Hematopoietic multipotent progenitor cell treated with erythropoietin and hydrocortisone succinate and interleukin-3 and kit ligand, for 6 days (in vitro differentiated cells): ENCODE measurements around the gene INPPL1.

Source experiments
- DNase-seq: peaks from one replicate; pipeline ENCODE4 v3.0.0-alpha.2; 2015

Gene INPPL1

GRCh38 chr11:72220696-72221363, 3.7 kb upstream of the INPPL1 start:
- DNase-seq, result no peak

- peak; percentile 39 for DNase-seq
Observed at GRCh38 chr11:72221386-72222075, 3.0 kb upstream of the INPPL1 start.

GRCh38 chr11:72222106-72222891, 2.3 kb upstream of the INPPL1 start:
- DNase-seq, result no peak

GRCh38 chr11:72222907-72223614, 1.5 kb upstream of the INPPL1 start:
- peak; percentile 97 for DNase-seq

- DNase-seq, result peak; percentile 71
Observed at GRCh38 chr11:72223615-72224563, 678 bp upstream of the INPPL1 start.

GRCh38 chr11:72225411-72225951, 914 bp downstream of the INPPL1 start:
- DNase-seq, result peak; percentile 51

GRCh38 chr11:72226701-72227100, 2.1 kb downstream of the INPPL1 start:
- DNase-seq, result no peak

GRCh38 chr11:72227316-72228228, 3.0 kb downstream of the INPPL1 start:
- no peak for DNase-seq

- no peak for DNase-seq
Observed at GRCh38 chr11:72228229-72228843, 3.8 kb downstream of the INPPL1 start.

GRCh38 chr11:72228844-72229231, 4.3 kb downstream of the INPPL1 start:
- DNase-seq, result no peak

- no peak for DNase-seq
Observed at GRCh38 chr11:72229336-72229924, 4.9 kb downstream of the INPPL1 start.

- DNase-seq, result no peak
Observed at GRCh38 chr11:72229925-72230763, 5.6 kb downstream of the INPPL1 start.

GRCh38 chr11:72230764-72231365, 6.3 kb downstream of the INPPL1 start:
- DNase-seq, result no peak

- DNase-seq, result no peak
Observed at GRCh38 chr11:72231396-72232259, 7.1 kb downstream of the INPPL1 start.

- DNase-seq, result no peak
Observed at GRCh38 chr11:72232260-72233055, 7.9 kb downstream of the INPPL1 start.

- no peak for DNase-seq
Observed at GRCh38 chr11:72233056-72233772, 8.6 kb downstream of the INPPL1 start.
